Endothelial cell of umbilical vein (primary cell): ENCODE measurements around the gene NTN4. TPM values are rescaled to one million over a fixed set of nuclear protein-coding genes. Genes with fewer than 3 reads are reported as not detected.

Experiments used
- BruUV-seq: library from RNA; stranded (reverse); fragments of 400-500 nt; replicated peaks from 2 replicates; lab custom pipeline; 2021; lab: Mats Ljungman, UMichigan
- CTCF ChIA-PET: fragments of 300-600, 350-600 bp; sonication (Branson Sonifier 250); formaldehyde crosslinking; loops from one replicate; lab custom pipeline; 2021; ENCODE audit warnings: antibody characterized with exemption, inconsistent platforms; lab: Charles Lee
- POLR2A ChIA-PET: fragments of 300-600, 350-600 bp; sonication (Branson Sonifier 250); formaldehyde crosslinking; loops from one replicate; lab custom pipeline; 2021; ENCODE audit warnings: antibody characterized with exemption, inconsistent platforms; lab: Charles Lee
- DNase-seq: peaks from one replicate; pipeline ENCODE4 v3.0.0-alpha.2; 2011; ENCODE audit warnings: low read depth, low spot score
- FAIRE-seq: peaks from 2 replicates; lab custom pipeline; 2011; peaks lifted over from hg19 to GRCh38; lab: Jason Lieb, UNC
- H2AFZ ChIP-seq: 2 replicates; pipeline ENCODE4 v1.6.0; 2012; ENCODE audit warnings: low read depth, low read length, control low read depth, inconsistent platforms
- H3K27ac ChIP-seq: 2 replicates; pipeline ENCODE4 v1.5.1; 2011; ENCODE audit warnings: low read depth, mild to moderate bottlenecking, control low read depth, low read length, moderate library complexity; ENCODE audit not compliant: insufficient read depth
- H3K27me3 ChIP-seq, 2 experiments: 2 replicates each; pipeline versions ENCODE4 v1.6.0 to v1.6.1; 2011; ENCODE audit warnings: low read length in 2 of 2, mixed read lengths in 1 of 2; ENCODE audit not compliant: control insufficient read depth in 2 of 2, insufficient read depth in 2 of 2
- H3K36me3 ChIP-seq, 2 experiments: 2 replicates in 1 of 2; 3 replicates in 1 of 2; pipeline ENCODE4 v1.5.1; 2011; ENCODE audit warnings: low read length in 2 of 2, mild to moderate bottlenecking in 1 of 2, moderate library complexity in 1 of 2; ENCODE audit not compliant: control insufficient read depth in 2 of 2, insufficient read depth in 2 of 2; ENCODE audit errors: extremely low read depth in 1 of 2
- H3K4me1 ChIP-seq: 3 replicates; pipeline ENCODE4 v1.5.1; 2011; ENCODE audit warnings: mild to moderate bottlenecking, low read length; ENCODE audit not compliant: control insufficient read depth, insufficient read depth; ENCODE audit errors: extremely low read depth
- H3K4me2 ChIP-seq: 2 replicates; pipeline ENCODE4 v1.6.1; 2011; ENCODE audit warnings: low read length, control low read depth, mixed read lengths; ENCODE audit not compliant: insufficient read depth
- H3K4me3 ChIP-seq, 3 experiments: fragments of 200-600 bp in 1 of 3; sonication (generic), shearing (Covaris generic) in 1 of 3; replicated peaks in 1 of 3; 2 replicates each; pipeline ENCODE4 v1.5.1; 2011 to 2016; ENCODE audit warnings: control low read depth in 3 of 3, low read length in 3 of 3, mild to moderate bottlenecking in 2 of 3, inconsistent platforms in 1 of 3, low read depth in 1 of 3, moderate library complexity in 1 of 3; ENCODE audit not compliant: insufficient read depth in 1 of 3
- H3K79me2 ChIP-seq: 2 replicates; pipeline ENCODE4 v1.6.0; 2012; ENCODE audit warnings: low read length, inconsistent platforms; ENCODE audit not compliant: control insufficient read depth, insufficient read depth
- H3K9ac ChIP-seq: replicated peaks from 2 replicates; pipeline ENCODE3; 2011; ENCODE audit warnings: low read length, control low read depth; ENCODE audit not compliant: insufficient read depth; ENCODE audit errors: extremely low read depth
- H3K9me1 ChIP-seq: replicated peaks from 3 replicates; pipeline ENCODE4 v1.6.0; 2011; ENCODE audit warnings: mild to moderate bottlenecking, low read length; ENCODE audit not compliant: control insufficient read depth, insufficient read depth; ENCODE audit errors: extremely low read depth
- H3K9me3 ChIP-seq: replicated peaks from 2 replicates; pipeline ENCODE4 v1.5.1; 2012; ENCODE audit warnings: low read length, inconsistent platforms; ENCODE audit not compliant: control insufficient read depth, insufficient read depth
- H4K20me1 ChIP-seq: replicated peaks from 2 replicates; pipeline ENCODE3; 2011; ENCODE audit warnings: mild to moderate bottlenecking, low read length; ENCODE audit not compliant: control insufficient read depth, insufficient read depth; ENCODE audit errors: extremely low read depth
- EZH2 ChIP-seq: IDR thresholded peaks from 2 replicates; pipeline ENCODE4 v1.6.1; 2012; ENCODE audit warnings: borderline replicate concordance, low read depth, mild to moderate bottlenecking, moderate library complexity, low read length, inconsistent platforms; ENCODE audit not compliant: severe bottlenecking
- FOS ChIP-seq: IDR thresholded peaks from 2 replicates; pipeline ENCODE4 v1.6.1; 2011; ENCODE audit warnings: mild to moderate bottlenecking, low read length, moderate library complexity, borderline replicate concordance; ENCODE audit not compliant: insufficient read depth
- GATA2 ChIP-seq: IDR thresholded peaks from 2 replicates; pipeline ENCODE4 v1.7.0; 2011; ENCODE audit warnings: low read depth, mild to moderate bottlenecking, moderate library complexity, mixed read lengths, low read length; ENCODE audit not compliant: insufficient read length, insufficient read depth
- JUN ChIP-seq: IDR thresholded peaks from 2 replicates; pipeline ENCODE4 v1.6.1; 2011; ENCODE audit warnings: borderline replicate concordance, low read depth; ENCODE audit not compliant: insufficient read length, insufficient read depth
- MAX ChIP-seq: IDR thresholded peaks from 2 replicates; pipeline ENCODE4 v1.6.1; 2011; ENCODE audit not compliant: insufficient read depth, insufficient read length
- MYC ChIP-seq: IDR thresholded peaks from one replicate; pipeline ENCODE4 v1.6.1; 2011; ENCODE audit warnings: mild to moderate bottlenecking, low read depth, low read length
- POLR2A ChIP-seq: IDR thresholded peaks from 2 replicates; pipeline ENCODE4 v1.6.1; 2012; ENCODE audit warnings: low read depth, mild to moderate bottlenecking, control low read depth, low read length
- POLR2AphosphoS5 ChIP-seq: IDR thresholded peaks from 2 replicates; pipeline ENCODE4 v1.6.1; 2012; ENCODE audit warnings: low read depth, mild to moderate bottlenecking, control low read depth, low read length, moderate library complexity; ENCODE audit not compliant: insufficient read depth
- dilution Hi-C: fragments of 300-500 bp; cut with MboI; formaldehyde crosslinking; loops from one replicate; pipeline ENCODE4 v1.15.0; 2019; ENCODE audit warnings: low sequenced_read_pairs; ENCODE audit not compliant: extremely low pct_ligation_motif_present
- intact Hi-C: fragments of 100-400 bp; cut with micrococcal nuclease; formaldehyde crosslinking; loops from one replicate; pipeline ENCODE4 v1.10.0; 2022
- polyA plus RNA-seq, 4 experiments: library from polyadenylated mRNA; depleted of rRNA in 3 of 4; stranded (reverse) in 3 of 4; unstranded in 1 of 4; fragments of >200 nt; gene quantifications; 2 replicates each; pipeline versions ENCODE4 v1.2.1 to v1.2.3, GENCODE V29; 2011 to 2012; ENCODE audit warnings: missing spikeins in 1 of 4
- total RNA-seq: library from RNA; stranded (reverse); gene quantifications from 2 replicates; pipeline ENCODE4 v1.2.3, GENCODE V29; 2021
- TF ChIP-seq, protein P1 (sequence below), 2 donors: IDR thresholded peaks; 1 replicate in 1 of 2; 2 replicates in 1 of 2; pipeline ENCODE4 v1.5.1; 2011; ENCODE audit warnings: low read length in 2 of 2, mild to moderate bottlenecking in 2 of 2, moderate library complexity in 2 of 2, control low read depth in 1 of 2, inconsistent platforms in 1 of 2, low read depth in 1 of 2; ENCODE audit not compliant: insufficient read depth in 1 of 2; ENCODE audit errors: extremely low read depth in 1 of 2

The NTN4 gene
- total and polyA plus RNA-seq, 2 donors (not counting 3 experiments of a cell fraction or from before 2014, with no cell fraction given) = 120 to 317 TPM

DNA sequence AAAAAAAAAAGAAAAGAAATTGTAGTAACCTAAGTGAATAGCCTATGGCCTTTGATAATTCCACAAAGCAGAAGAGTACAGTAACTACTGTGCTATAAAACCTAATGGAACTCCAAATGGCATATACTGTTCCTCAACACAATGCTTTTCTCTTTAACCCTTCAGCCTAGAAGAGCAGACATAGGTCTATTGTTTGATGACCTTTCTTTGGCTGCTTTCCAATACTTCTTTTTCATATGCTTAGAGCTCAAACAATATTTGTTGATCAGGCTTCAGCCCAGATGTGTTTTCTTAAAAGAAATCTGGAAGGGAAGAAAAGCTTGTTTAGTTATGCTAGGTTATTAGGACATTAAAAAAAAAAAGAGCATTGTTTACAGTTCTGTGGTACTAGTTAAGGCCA, 116.4 kb downstream of the NTN4 start:
- Histone ChIP-seq H3K27ac (no peak overlapping the region), H3K79me2 (no peaks in the 10 kb centered on the region), H3K9me3 (no peaks in the 10 kb centered on the region), H2AFZ (no peak overlapping the region), H3K4me2 (no peak overlapping the region), H3K36me3 (peaks cover 0 to 13% of the 10 kb centered on the region in 2 experiments), H3K4me1 (peaks cover 4% of the 10 kb centered on the region), H3K4me3 (no peak overlapping the region), H4K20me1 (no peaks in the 10 kb centered on the region), H3K27me3 (no peaks in the 10 kb centered on the region), H3K9ac (no peak overlapping the region), H3K9me1 (no peaks in the 10 kb centered on the region)
- intact Hi-C loops (loop anchor here (1.0 kb wide), 1 partner anchor 11 kb away; no protein-coding TSS in a partner anchor), dilution Hi-C loops (no loop called here)
- ChIA-PET POLR2A (no interaction called here), CTCF (interaction anchor here (1.2 to 1.4 kb wide), 3 partner anchors 11 to 99 kb away, joined by 4 read pairs; no protein-coding TSS in a partner anchor)
- TF ChIP-seq EZH2 (no peak), FOS (no peak), MAX (no peak), GATA2 (no peak), MYC (no peak), POLR2A (no peak), JUN (no peak), POLR2AphosphoS5 (no peak)
- TF ChIP-seq, protein P1, sequence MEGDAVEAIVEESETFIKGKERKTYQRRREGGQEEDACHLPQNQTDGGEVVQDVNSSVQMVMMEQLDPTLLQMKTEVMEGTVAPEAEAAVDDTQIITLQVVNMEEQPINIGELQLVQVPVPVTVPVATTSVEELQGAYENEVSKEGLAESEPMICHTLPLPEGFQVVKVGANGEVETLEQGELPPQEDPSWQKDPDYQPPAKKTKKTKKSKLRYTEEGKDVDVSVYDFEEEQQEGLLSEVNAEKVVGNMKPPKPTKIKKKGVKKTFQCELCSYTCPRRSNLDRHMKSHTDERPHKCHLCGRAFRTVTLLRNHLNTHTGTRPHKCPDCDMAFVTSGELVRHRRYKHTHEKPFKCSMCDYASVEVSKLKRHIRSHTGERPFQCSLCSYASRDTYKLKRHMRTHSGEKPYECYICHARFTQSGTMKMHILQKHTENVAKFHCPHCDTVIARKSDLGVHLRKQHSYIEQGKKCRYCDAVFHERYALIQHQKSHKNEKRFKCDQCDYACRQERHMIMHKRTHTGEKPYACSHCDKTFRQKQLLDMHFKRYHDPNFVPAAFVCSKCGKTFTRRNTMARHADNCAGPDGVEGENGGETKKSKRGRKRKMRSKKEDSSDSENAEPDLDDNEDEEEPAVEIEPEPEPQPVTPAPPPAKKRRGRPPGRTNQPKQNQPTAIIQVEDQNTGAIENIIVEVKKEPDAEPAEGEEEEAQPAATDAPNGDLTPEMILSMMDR (IDR thresholded peaks at IDR 0.05; ENCODE audit: extremely low read depth in 1 of 2, insufficient read depth in 1 of 2, low read depth in 1 of 2, low read length in 2 of 2) = no peak
- FAIRE-seq (peak; percentile 24), DNase-seq (peak; percentile 75)
- BruUV-seq = no TSS peak
